Measurements from ENCODE around the gene CATSPERB.

The CATSPERB gene

DNA sequence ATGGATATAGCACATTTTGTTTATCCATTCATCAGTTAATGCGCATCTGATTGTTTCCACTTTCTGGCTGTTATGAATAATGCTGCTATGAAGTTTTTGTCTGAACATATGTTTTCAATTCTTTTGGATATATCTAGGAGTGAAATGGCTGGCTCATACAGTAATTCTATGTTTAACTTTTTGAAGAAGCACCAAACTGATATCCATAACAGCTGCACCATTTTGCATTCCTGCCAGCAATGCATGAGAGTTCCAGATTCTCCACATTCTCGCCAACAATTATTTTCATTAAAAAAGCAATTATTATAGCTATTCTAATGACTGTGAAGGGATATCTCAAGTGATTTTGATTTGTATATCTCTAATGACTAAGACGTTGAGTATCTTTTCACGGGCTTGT is 131.9 kb downstream of the CATSPERB start:
- no peaks in the 10 kb centered on the region for H3K4me1 ChIP-seq (ENCODE audit: control insufficient read depth, insufficient read depth, low read length)
- ChIA-PET POLR2A (no interaction called here), CTCF (no interaction called here)
- H3K9me3 ChIP-seq (ENCODE audit: control insufficient read depth, insufficient read depth, low read depth, low read length) = no peaks in the 10 kb centered on the region
- H3K27ac ChIP-seq (ENCODE audit: extremely low read depth, low read depth, low read length) = no peak overlapping the region
- H3K36me3 ChIP-seq (ENCODE audit: control insufficient read depth in 2 of 2, insufficient read depth in 1 of 2, low read length in 2 of 2) = no peaks in the 10 kb centered on the region
- TF ChIP-seq, protein P1, sequence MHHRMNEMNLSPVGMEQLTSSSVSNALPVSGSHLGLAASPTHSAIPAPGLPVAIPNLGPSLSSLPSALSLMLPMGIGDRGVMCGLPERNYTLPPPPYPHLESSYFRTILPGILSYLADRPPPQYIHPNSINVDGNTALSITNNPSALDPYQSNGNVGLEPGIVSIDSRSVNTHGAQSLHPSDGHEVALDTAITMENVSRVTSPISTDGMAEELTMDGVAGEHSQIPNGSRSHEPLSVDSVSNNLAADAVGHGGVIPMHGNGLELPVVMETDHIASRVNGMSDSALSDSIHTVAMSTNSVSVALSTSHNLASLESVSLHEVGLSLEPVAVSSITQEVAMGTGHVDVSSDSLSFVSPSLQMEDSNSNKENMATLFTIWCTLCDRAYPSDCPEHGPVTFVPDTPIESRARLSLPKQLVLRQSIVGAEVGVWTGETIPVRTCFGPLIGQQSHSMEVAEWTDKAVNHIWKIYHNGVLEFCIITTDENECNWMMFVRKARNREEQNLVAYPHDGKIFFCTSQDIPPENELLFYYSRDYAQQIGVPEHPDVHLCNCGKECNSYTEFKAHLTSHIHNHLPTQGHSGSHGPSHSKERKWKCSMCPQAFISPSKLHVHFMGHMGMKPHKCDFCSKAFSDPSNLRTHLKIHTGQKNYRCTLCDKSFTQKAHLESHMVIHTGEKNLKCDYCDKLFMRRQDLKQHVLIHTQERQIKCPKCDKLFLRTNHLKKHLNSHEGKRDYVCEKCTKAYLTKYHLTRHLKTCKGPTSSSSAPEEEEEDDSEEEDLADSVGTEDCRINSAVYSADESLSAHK (tag by site-specific recombination; IDR thresholded peaks at IDR 0.05) = no peak
- no peak for TF ChIP-seq ZNF701 (tag by site-specific recombination; IDR thresholded peaks at IDR 0.05)
- TF ChIP-seq ZBTB48 (tag by site-specific recombination; IDR thresholded peaks at IDR 0.05) = no peak
- no peak for TF ChIP-seq ZNF548 (tag by site-specific recombination; IDR thresholded peaks at IDR 0.05)
- TF ChIP-seq, protein P2, sequence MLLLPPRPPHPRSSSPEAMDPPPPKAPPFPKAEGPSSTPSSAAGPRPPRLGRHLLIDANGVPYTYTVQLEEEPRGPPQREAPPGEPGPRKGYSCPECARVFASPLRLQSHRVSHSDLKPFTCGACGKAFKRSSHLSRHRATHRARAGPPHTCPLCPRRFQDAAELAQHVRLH (tag by site-specific recombination; IDR thresholded peaks at IDR 0.05) = no peak
- TF ChIP-seq TCF7L2 (IDR thresholded peaks at IDR 0.05; ENCODE audit: borderline replicate concordance, low read depth, low read length) = no peak
- TF ChIP-seq, protein P3, sequence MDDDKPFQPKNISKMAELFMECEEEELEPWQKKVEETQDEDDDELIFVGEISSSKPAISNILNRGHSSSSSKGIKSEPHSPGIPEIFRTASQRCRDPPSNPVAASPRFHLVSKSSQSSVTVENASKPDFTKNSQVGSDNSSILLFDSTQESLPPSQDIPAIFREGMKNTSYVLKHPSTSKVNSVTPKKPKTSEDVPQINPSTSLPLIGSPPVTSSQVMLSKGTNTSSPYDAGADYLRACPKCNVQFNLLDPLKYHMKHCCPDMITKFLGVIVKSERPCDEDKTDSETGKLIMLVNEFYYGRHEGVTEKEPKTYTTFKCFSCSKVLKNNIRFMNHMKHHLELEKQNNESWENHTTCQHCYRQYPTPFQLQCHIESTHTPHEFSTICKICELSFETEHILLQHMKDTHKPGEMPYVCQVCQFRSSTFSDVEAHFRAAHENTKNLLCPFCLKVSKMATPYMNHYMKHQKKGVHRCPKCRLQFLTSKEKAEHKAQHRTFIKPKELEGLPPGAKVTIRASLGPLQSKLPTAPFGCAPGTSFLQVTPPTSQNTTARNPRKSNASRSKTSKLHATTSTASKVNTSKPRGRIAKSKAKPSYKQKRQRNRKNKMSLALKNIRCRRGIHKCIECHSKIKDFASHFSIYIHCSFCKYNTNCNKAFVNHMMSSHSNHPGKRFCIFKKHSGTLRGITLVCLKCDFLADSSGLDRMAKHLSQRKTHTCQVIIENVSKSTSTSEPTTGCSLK (tag by site-specific recombination; IDR thresholded peaks at IDR 0.05) = no peak
- no peak for TF ChIP-seq ZNF174 (tag by site-specific recombination; IDR thresholded peaks at IDR 0.05)
- TF ChIP-seq SP7 (tag by site-specific recombination; IDR thresholded peaks at IDR 0.05) = no peak
- no peak overlapping the region for H3K4me3 ChIP-seq (ENCODE audit: low read depth, low read length)

DNA sequence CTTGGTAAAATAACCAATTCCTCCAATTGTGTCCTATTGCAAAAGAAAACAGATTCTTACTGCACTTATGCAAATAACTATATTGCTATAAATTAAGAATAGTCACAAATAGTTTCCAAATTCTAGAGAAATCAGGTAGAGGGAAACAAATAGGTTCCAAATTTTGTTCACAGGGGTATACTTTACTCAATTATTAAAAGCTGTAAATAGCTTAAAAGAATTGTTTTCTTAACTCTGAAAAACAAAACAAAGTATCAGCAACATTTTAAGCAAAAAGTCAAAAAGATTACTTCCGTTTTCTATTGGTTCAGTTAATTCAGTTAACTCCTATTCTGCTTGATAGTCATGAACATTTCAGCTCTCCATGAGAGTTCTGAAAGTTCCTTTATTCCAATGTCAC is 136.2 kb downstream of the CATSPERB start:
- H3K4me1 ChIP-seq (ENCODE audit: control insufficient read depth, insufficient read depth, low read length) = no peaks in the 10 kb centered on the region
- TF ChIP-seq ZNF707 (tag by site-specific recombination; IDR thresholded peaks at IDR 0.05) = no peak
- TF ChIP-seq ZBTB21 (tag by site-specific recombination; IDR thresholded peaks at IDR 0.05) = no peak
- TF ChIP-seq, protein P4, sequence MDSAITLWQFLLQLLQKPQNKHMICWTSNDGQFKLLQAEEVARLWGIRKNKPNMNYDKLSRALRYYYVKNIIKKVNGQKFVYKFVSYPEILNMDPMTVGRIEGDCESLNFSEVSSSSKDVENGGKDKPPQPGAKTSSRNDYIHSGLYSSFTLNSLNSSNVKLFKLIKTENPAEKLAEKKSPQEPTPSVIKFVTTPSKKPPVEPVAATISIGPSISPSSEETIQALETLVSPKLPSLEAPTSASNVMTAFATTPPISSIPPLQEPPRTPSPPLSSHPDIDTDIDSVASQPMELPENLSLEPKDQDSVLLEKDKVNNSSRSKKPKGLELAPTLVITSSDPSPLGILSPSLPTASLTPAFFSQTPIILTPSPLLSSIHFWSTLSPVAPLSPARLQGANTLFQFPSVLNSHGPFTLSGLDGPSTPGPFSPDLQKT (IDR thresholded peaks at IDR 0.05; ENCODE audit: borderline replicate concordance, low read depth, low read length) = no peak
- TF ChIP-seq, protein P5, sequence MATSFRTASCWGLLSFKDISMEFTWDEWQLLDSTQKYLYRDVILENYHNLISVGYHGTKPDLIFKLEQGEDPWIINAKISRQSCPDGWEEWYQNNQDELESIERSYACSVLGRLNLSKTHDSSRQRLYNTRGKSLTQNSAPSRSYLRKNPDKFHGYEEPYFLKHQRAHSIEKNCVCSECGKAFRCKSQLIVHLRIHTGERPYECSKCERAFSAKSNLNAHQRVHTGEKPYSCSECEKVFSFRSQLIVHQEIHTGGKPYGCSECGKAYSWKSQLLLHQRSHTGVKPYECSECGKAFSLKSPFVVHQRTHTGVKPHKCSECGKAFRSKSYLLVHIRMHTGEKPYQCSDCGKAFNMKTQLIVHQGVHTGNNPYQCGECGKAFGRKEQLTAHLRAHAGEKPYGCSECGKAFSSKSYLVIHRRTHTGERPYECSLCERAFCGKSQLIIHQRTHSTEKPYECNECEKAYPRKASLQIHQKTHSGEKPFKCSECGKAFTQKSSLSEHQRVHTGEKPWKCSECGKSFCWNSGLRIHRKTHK (tag by site-specific recombination; IDR thresholded peaks at IDR 0.05) = 0 out of 2 replicates have a peak, but pooled peaks have one; percentile 22
- TF ChIP-seq ZNF223 (tag by site-specific recombination; IDR thresholded peaks at IDR 0.05) = no peak
- TF ChIP-seq, protein P6, sequence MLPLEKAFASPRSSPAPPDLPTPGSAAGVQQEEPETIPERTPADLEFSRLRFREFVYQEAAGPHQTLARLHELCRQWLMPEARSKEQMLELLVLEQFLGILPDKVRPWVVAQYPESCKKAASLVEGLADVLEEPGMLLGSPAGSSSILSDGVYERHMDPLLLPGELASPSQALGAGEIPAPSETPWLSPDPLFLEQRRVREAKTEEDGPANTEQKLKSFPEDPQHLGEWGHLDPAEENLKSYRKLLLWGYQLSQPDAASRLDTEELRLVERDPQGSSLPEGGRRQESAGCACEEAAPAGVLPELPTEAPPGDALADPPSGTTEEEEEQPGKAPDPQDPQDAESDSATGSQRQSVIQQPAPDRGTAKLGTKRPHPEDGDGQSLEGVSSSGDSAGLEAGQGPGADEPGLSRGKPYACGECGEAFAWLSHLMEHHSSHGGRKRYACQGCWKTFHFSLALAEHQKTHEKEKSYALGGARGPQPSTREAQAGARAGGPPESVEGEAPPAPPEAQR (tag by site-specific recombination; IDR thresholded peaks at IDR 0.05) = no peak
- TF ChIP-seq SETDB1 (IDR thresholded peaks at IDR 0.05; ENCODE audit: insufficient read length, low read length) = peak; percentile 93
- no peak for TF ChIP-seq ZEB2 (tag by site-specific recombination; IDR thresholded peaks at IDR 0.05)
- TF ChIP-seq ZNF324 (tag by site-specific recombination; IDR thresholded peaks at IDR 0.05) = no peak
- TF ChIP-seq, protein P7, sequence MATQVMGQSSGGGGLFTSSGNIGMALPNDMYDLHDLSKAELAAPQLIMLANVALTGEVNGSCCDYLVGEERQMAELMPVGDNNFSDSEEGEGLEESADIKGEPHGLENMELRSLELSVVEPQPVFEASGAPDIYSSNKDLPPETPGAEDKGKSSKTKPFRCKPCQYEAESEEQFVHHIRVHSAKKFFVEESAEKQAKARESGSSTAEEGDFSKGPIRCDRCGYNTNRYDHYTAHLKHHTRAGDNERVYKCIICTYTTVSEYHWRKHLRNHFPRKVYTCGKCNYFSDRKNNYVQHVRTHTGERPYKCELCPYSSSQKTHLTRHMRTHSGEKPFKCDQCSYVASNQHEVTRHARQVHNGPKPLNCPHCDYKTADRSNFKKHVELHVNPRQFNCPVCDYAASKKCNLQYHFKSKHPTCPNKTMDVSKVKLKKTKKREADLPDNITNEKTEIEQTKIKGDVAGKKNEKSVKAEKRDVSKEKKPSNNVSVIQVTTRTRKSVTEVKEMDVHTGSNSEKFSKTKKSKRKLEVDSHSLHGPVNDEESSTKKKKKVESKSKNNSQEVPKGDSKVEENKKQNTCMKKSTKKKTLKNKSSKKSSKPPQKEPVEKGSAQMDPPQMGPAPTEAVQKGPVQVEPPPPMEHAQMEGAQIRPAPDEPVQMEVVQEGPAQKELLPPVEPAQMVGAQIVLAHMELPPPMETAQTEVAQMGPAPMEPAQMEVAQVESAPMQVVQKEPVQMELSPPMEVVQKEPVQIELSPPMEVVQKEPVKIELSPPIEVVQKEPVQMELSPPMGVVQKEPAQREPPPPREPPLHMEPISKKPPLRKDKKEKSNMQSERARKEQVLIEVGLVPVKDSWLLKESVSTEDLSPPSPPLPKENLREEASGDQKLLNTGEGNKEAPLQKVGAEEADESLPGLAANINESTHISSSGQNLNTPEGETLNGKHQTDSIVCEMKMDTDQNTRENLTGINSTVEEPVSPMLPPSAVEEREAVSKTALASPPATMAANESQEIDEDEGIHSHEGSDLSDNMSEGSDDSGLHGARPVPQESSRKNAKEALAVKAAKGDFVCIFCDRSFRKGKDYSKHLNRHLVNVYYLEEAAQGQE (tag by site-specific recombination; IDR thresholded peaks at IDR 0.05) = no peak
- no peaks in the 10 kb centered on the region for H3K36me3 ChIP-seq (ENCODE audit: control insufficient read depth in 2 of 2, insufficient read depth in 1 of 2, low read length in 2 of 2)
- no peaks in the 10 kb centered on the region for H3K9me3 ChIP-seq (ENCODE audit: control insufficient read depth, insufficient read depth, low read depth, low read length)
- ChIA-PET CTCF (interaction anchor here (0.6 to 0.7 kb wide), 2 partner anchors 13 to 92 kb away, joined by 4 to 6 read pairs; no protein-coding TSS in a partner anchor), POLR2A (no interaction called here)
- no peak overlapping the region for H3K27ac ChIP-seq (ENCODE audit: extremely low read depth, low read depth, low read length)
- no peak overlapping the region for H3K4me3 ChIP-seq (ENCODE audit: low read depth, low read length)

All from HEK293 (cell line).